HG03095 (cell line): ENCODE measurements around the gene KRT2.
"Not testable (repeated sequence)": the region's sequence is repeated elsewhere in the genome, so short reads cannot be mapped to it uniquely, and the experiment has no call there.

Source experiments
- ATAC-seq: cut with Tn5 transposase; IDR thresholded peaks from one replicate; pipeline ENCODE4 v1.9.1; 2021; ENCODE audit warnings: moderate library complexity; ENCODE audit not compliant: unreplicated experiment

Gene KRT2

GRCh38 chr12:52685406-52685890 lies 33.4 kb upstream of the KRT2 start:
- ATAC-seq = no peak

GRCh38 chr12:52684431-52684830 lies 32.4 kb upstream of the KRT2 start:
- ATAC-seq = no peak

- no peak for ATAC-seq
These were observed 31.7 kb upstream of the KRT2 start for GRCh38 chr12:52683575-52684300.

- ATAC-seq = no peak
These were observed 31.0 kb upstream of the KRT2 start for GRCh38 chr12:52682938-52683574.

GRCh38 chr12:52682381-52682660 lies 30.3 kb upstream of the KRT2 start:
- ATAC-seq = no peak

GRCh38 chr12:52681526-52682380 lies 29.7 kb upstream of the KRT2 start:
- no peak for ATAC-seq

GRCh38 chr12:52680363-52680762 lies 28.4 kb upstream of the KRT2 start, which contains the start of gene KRT1:
Gene KRT1 (minus strand): TSS chr12:52680407. CDS start chr12:52680348, 59 bp downstream.
- no peak for ATAC-seq

- no peak for ATAC-seq
These were observed 27.9 kb upstream of the KRT2 start for GRCh38 chr12:52679875-52680274.

GRCh38 chr12:52677671-52678070 lies 25.7 kb upstream of the KRT2 start:
- ATAC-seq = no peak

- no peak for ATAC-seq
These were observed 25.1 kb upstream of the KRT2 start for GRCh38 chr12:52677126-52677525.

GRCh38 chr12:52676163-52676562 lies 24.2 kb upstream of the KRT2 start:
- ATAC-seq = no peak

- no peak for ATAC-seq
These were observed 23.3 kb upstream of the KRT2 start for GRCh38 chr12:52675301-52675701.

- ATAC-seq = no peak
These were observed 22.4 kb upstream of the KRT2 start for GRCh38 chr12:52674433-52674775.

- no peak for ATAC-seq
These were observed 21.9 kb upstream of the KRT2 start for GRCh38 chr12:52673713-52674432.

- no peak for ATAC-seq
These were observed 21.2 kb upstream of the KRT2 start for GRCh38 chr12:52673217-52673616.

- no peak for ATAC-seq
These were observed 20.4 kb upstream of the KRT2 start for GRCh38 chr12:52672321-52672933.

- ATAC-seq = no peak
These were observed 18.9 kb upstream of the KRT2 start for GRCh38 chr12:52670961-52671360.

- no peak for ATAC-seq
These were observed 18.5 kb upstream of the KRT2 start for GRCh38 chr12:52670506-52670905.

- not testable (repeated sequence) for ATAC-seq
These were observed 17.9 kb upstream of the KRT2 start for GRCh38 chr12:52669941-52670340.

- ATAC-seq = no peak
These were observed 17.4 kb upstream of the KRT2 start for GRCh38 chr12:52669426-52669825.

GRCh38 chr12:52667931-52668330 lies 15.9 kb upstream of the KRT2 start:
- no peak for ATAC-seq
